Tibial artery (tissue), 4 donors: ENCODE results near the gene DENND6B.

Source experiments
- DNase-seq, 2 donors: peaks; one replicate each; pipeline ENCODE4 v3.0.0-alpha.2; 2019
- H3K27ac ChIP-seq, 2 donors: fragments of 200-600 bp; sonication (generic) in 1 of 2; 1 replicate in 1 of 2; 2 replicates in 1 of 2; pipeline ENCODE4 v1.5.1; 2018 to 2019; ENCODE audit warnings: mild to moderate bottlenecking in 1 of 2
- H3K27me3 ChIP-seq, 2 donors: fragments of 200-600 bp; sonication (generic) in 1 of 2; one replicate each; pipeline versions ENCODE4 v1.5.1 to v1.6.0; 2016 to 2019
- H3K36me3 ChIP-seq, 3 donors: fragments of 200-600 bp; sonication (generic) in 2 of 3; one replicate each; pipeline ENCODE4 v1.5.1; 2016 to 2019; ENCODE audit warnings: mild to moderate bottlenecking in 2 of 3
- H3K4me1 ChIP-seq, 4 donors: fragments of 200-600 bp; sonication (generic) in 2 of 4; 1 replicate in 3 of 4; 2 replicates in 1 of 4; pipeline ENCODE4 v1.5.1; 2016 to 2019
- H3K4me3 ChIP-seq, 2 donors: fragments of 200-600 bp; sonication (generic) in 1 of 2; 1 replicate in 1 of 2; 2 replicates in 1 of 2; pipeline ENCODE4 v1.5.1; 2018 to 2019; ENCODE audit warnings: mild to moderate bottlenecking in 2 of 2
- H3K9me3 ChIP-seq, 3 donors: fragments of 200-600 bp; sonication (generic) in 1 of 3; one replicate each; pipeline ENCODE4 v1.5.1; 2016 to 2019
- intact Hi-C: fragments of 100-400 bp; cut with DNase I; formaldehyde crosslinking; loops from one replicate; pipeline ENCODE4 v1.15.0; 2023; ENCODE audit warnings: low total_unique reads
- TF ChIP-seq, protein P1 (sequence below), 2 experiments: fragments of 200-600 bp in 1 of 2; fragments of 450-650 bp in 1 of 2; IDR thresholded peaks; one replicate each; pipeline ENCODE4 v1.5.1; 2017 to 2019; ENCODE audit warnings: antibody characterized with exemption in 2 of 2, mild to moderate bottlenecking in 1 of 2, moderate library complexity in 1 of 2

DENND6B gene

DNA sequence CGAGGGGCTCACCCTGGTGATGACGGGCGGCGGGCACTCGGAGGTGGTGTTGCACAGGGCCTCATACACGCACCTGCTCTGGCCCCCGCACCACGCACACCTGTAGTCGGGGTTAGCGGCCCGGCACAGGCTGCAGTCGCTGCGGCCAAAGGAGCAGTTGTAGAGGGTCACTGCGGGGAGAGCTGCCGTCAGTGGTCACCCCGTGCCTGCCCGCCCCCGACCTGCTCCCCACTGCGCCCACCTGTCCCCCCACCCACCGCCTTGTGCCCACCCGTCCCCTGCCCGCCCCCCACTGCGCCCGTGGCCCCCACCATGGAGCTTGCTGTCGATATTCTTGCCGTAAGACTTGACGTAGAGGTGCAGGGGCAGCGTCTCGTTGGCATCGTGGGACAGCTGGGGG lies 43.0 kb downstream of the DENND6B start:
- H3K27me3 ChIP-seq: no peaks in the 10 kb centered on the region

GRCh38 chr22:50282361-50283155 lies 44.3 kb downstream of the DENND6B start:
- Histone ChIP-seq H3K4me3 (no peak overlapping the region), H3K4me1 (peaks cover 0 to 23% (median 0%) of the 10 kb centered on the region in 4 donors), H3K9me3 (no peaks in the 10 kb centered on the region), H3K36me3 (peaks cover 90 to 98% (median 95%) of the 10 kb centered on the region in 3 donors), H3K27me3 (no peaks in the 10 kb centered on the region), H3K27ac (no peak overlapping the region)
- DNase-seq: no peak
- TF ChIP-seq, protein P1, sequence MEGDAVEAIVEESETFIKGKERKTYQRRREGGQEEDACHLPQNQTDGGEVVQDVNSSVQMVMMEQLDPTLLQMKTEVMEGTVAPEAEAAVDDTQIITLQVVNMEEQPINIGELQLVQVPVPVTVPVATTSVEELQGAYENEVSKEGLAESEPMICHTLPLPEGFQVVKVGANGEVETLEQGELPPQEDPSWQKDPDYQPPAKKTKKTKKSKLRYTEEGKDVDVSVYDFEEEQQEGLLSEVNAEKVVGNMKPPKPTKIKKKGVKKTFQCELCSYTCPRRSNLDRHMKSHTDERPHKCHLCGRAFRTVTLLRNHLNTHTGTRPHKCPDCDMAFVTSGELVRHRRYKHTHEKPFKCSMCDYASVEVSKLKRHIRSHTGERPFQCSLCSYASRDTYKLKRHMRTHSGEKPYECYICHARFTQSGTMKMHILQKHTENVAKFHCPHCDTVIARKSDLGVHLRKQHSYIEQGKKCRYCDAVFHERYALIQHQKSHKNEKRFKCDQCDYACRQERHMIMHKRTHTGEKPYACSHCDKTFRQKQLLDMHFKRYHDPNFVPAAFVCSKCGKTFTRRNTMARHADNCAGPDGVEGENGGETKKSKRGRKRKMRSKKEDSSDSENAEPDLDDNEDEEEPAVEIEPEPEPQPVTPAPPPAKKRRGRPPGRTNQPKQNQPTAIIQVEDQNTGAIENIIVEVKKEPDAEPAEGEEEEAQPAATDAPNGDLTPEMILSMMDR (IDR thresholded peaks at IDR 0.05): no peak
- intact Hi-C loops: no loop called here

More for the DNA sequence above, 43.0 kb downstream of the DENND6B start:
- DNase-seq: no peak
- TF ChIP-seq, protein P1 (IDR thresholded peaks at IDR 0.05): no peak
- peaks cover 0 to 29% (median 0%) of the 10 kb centered on the region in 4 donors for H3K4me1 ChIP-seq
- H3K9me3 ChIP-seq: no peaks in the 10 kb centered on the region
- no peak overlapping the region for H3K4me3 ChIP-seq
- peaks cover 90 to 98% (median 95%) of the 10 kb centered on the region in 3 donors for H3K36me3 ChIP-seq
- intact Hi-C loops: no loop called here
- no peak overlapping the region for H3K27ac ChIP-seq

- intact Hi-C loops: no loop called here
- DNase-seq: no peak
- Histone ChIP-seq H3K4me1 (peaks cover 0 to 23% (median 0%) of the 10 kb centered on the region in 4 donors), H3K4me3 (no peak overlapping the region), H3K27me3 (no peaks in the 10 kb centered on the region), H3K27ac (no peak overlapping the region), H3K36me3 (peaks cover 90 to 98% (median 95%) of the 10 kb centered on the region in 3 donors), H3K9me3 (no peaks in the 10 kb centered on the region)
- TF ChIP-seq, protein P1 (IDR thresholded peaks at IDR 0.05): no peak
These were observed 44.9 kb downstream of the DENND6B start for GRCh38 chr22:50281957-50282356.

GRCh38 chr22:50281384-50281760 lies 45.4 kb downstream of the DENND6B start:
- no peak overlapping the region for H3K4me3 ChIP-seq
- intact Hi-C loops: no loop called here
- no peaks in the 10 kb centered on the region for H3K9me3 ChIP-seq
- peaks cover 0 to 19% (median 0%) of the 10 kb centered on the region in 4 donors for H3K4me1 ChIP-seq
- peaks cover 87 to 98% (median 95%) of the 10 kb centered on the region in 3 donors for H3K36me3 ChIP-seq
- no peak for DNase-seq
- H3K27me3 ChIP-seq: no peaks in the 10 kb centered on the region
- TF ChIP-seq, protein P1 (IDR thresholded peaks at IDR 0.05): no peak
- H3K27ac ChIP-seq: no peak overlapping the region

DNA sequence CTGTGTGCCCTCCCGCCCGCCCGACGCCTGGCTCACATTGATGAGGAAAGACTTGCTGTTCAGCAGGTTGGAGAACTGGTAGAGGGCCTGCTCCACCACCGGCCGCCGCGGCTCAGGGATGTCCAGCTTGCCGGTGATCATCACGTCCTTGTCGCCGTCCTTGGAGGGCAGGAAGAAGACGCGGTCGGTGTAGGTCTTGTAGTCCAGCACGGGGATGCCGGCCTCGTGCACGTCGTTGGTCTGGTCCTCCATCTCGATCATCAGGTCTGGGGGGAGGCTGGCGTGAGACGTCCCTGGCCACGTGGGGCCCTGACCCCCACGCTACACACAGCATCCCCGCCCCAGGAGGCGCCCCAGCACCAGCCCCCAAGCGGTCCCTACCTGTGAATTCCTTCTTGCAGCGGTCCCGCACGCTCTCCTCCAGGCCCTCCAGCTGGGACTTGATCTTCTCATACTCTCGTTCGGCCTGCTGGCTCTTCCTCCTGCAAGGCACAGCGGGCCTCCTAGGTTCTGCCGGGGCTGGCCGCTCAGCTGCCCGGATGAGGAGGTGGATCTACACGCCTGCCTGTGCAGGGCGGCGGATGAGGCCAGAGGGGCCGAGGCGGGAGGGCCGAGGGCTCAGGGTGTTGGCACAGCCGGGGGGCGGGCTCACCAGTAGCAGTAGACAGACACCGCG lies 46.0 kb downstream of the DENND6B start:
- intact Hi-C loops: no loop called here
- H3K27me3 ChIP-seq: no peaks in the 10 kb centered on the region
- H3K27ac ChIP-seq: no peak overlapping the region
- H3K9me3 ChIP-seq: no peaks in the 10 kb centered on the region
- DNase-seq: no peak
- H3K4me1 ChIP-seq: peaks cover 0 to 18% (median 0%) of the 10 kb centered on the region in 4 donors
- no peak overlapping the region for H3K4me3 ChIP-seq
- H3K36me3 ChIP-seq: peaks cover 84 to 98% (median 95%) of the 10 kb centered on the region in 3 donors
- TF ChIP-seq, protein P1 (IDR thresholded peaks at IDR 0.05): no peak
